H9 (cell line): ENCODE measurements around the gene TRPM2. TPM values are rescaled to one million over a fixed set of nuclear protein-coding genes. Genes with fewer than 3 reads are reported as not detected.

Experiments
- DNase-seq: peaks from one replicate; pipeline ENCODE4 v3.0.0-alpha.2; 2017
- H2AFZ ChIP-seq: one replicate; pipeline ENCODE4 v1.6.1; 2013; ENCODE audit warnings: mild to moderate bottlenecking, low read length, control low read depth, moderate library complexity
- H2AK5ac ChIP-seq: 2 replicates; pipeline ENCODE4 v1.6.1; 2013; ENCODE audit warnings: low read length, control low read depth, mixed read lengths; ENCODE audit not compliant: insufficient read length
- H2BK120ac ChIP-seq: one replicate; pipeline ENCODE4 v1.6.1; 2013; ENCODE audit warnings: low read depth, mild to moderate bottlenecking, low read length, control low read depth, inconsistent platforms; ENCODE audit not compliant: poor library complexity, severe bottlenecking
- H2BK12ac ChIP-seq: 2 replicates; pipeline ENCODE4 v1.6.1; 2013; ENCODE audit warnings: low read length, control low read depth, mixed read lengths, low read depth; ENCODE audit not compliant: insufficient read length
- H2BK15ac ChIP-seq: 2 replicates; pipeline ENCODE4 v1.6.1; 2013; ENCODE audit warnings: low read depth, low read length, control low read depth
- H2BK20ac ChIP-seq: one replicate; pipeline ENCODE4 v1.6.1; 2013; ENCODE audit warnings: low read depth, mild to moderate bottlenecking, low read length, control low read depth, inconsistent platforms; ENCODE audit not compliant: poor library complexity, severe bottlenecking
- H2BK5ac ChIP-seq: 2 replicates; pipeline ENCODE4 v1.6.1; 2013; ENCODE audit warnings: low read length, control low read depth, mixed read lengths; ENCODE audit not compliant: insufficient read length
- H3K14ac ChIP-seq: 2 replicates; pipeline ENCODE4 v1.6.1; 2013; ENCODE audit warnings: low read length, control low read depth; ENCODE audit not compliant: insufficient read depth
- H3K18ac ChIP-seq: 2 replicates; pipeline ENCODE4 v1.6.1; 2013; ENCODE audit warnings: low read depth, mild to moderate bottlenecking, mixed read lengths, low read length, control low read depth; ENCODE audit not compliant: insufficient read length
- H3K23ac ChIP-seq: 2 replicates; pipeline ENCODE4 v1.6.1; 2013; ENCODE audit warnings: low read length, control low read depth, mixed read lengths, low read depth; ENCODE audit not compliant: insufficient read length
- H3K23me2 ChIP-seq: 2 replicates; pipeline ENCODE4 v1.6.1; 2013; ENCODE audit warnings: low read depth, mild to moderate bottlenecking, mixed read lengths, low read length, control low read depth; ENCODE audit not compliant: insufficient read length, poor library complexity, severe bottlenecking
- H3K27ac ChIP-seq: 2 replicates; pipeline ENCODE4 v1.5.1; 2013; ENCODE audit warnings: low read length, control low read depth, mixed read lengths, low read depth; ENCODE audit not compliant: insufficient read length
- H3K27me3 ChIP-seq: 2 replicates; pipeline ENCODE4 v1.6.1; 2013; ENCODE audit warnings: low read length, control low read depth, inconsistent platforms; ENCODE audit not compliant: insufficient read depth
- H3K4ac ChIP-seq: 2 replicates; pipeline ENCODE4 v1.6.1; 2013; ENCODE audit warnings: low read depth, mild to moderate bottlenecking, control low read depth, inconsistent platforms, low read length, moderate library complexity
- H3K4me1 ChIP-seq: 2 replicates; pipeline ENCODE4 v1.6.1; 2013; ENCODE audit warnings: low read length, control low read depth, inconsistent platforms; ENCODE audit not compliant: insufficient read depth
- H3K4me2 ChIP-seq: 2 replicates; pipeline ENCODE4 v1.6.1; 2013; ENCODE audit warnings: low read length, control low read depth, mixed read lengths; ENCODE audit not compliant: insufficient read length, insufficient read depth
- H3K56ac ChIP-seq: 2 replicates; pipeline ENCODE4 v1.6.1; 2013; ENCODE audit warnings: low read depth, mild to moderate bottlenecking, mixed read lengths, low read length, control low read depth; ENCODE audit not compliant: insufficient read length
- H3K79me1 ChIP-seq: 2 replicates; pipeline ENCODE4 v1.6.1; 2013; ENCODE audit warnings: low read depth, mild to moderate bottlenecking, moderate library complexity, low read length, control low read depth, inconsistent platforms; ENCODE audit not compliant: insufficient read depth, poor library complexity, severe bottlenecking
- H3K79me2 ChIP-seq: 2 replicates; pipeline ENCODE4 v1.6.1; 2013; ENCODE audit warnings: low read length, control low read depth, inconsistent platforms; ENCODE audit not compliant: insufficient read depth
- H3K9ac ChIP-seq: 2 replicates; pipeline ENCODE4 v1.6.1; 2013; ENCODE audit warnings: low read length, control low read depth, mixed read lengths; ENCODE audit not compliant: insufficient read length; ENCODE audit errors: extremely low read depth
- H3K9me3 ChIP-seq: one replicate; pipeline ENCODE4 v1.6.1; 2013; ENCODE audit warnings: low read depth, low read length, inconsistent platforms; ENCODE audit not compliant: control insufficient read depth
- H3T11ph ChIP-seq: one replicate; pipeline ENCODE4 v1.6.1; 2013; ENCODE audit warnings: mild to moderate bottlenecking, low read length, control low read depth, inconsistent platforms
- H4K20me1 ChIP-seq: one replicate; pipeline ENCODE4 v1.6.1; 2013; ENCODE audit not compliant: control insufficient read depth, insufficient read length, insufficient read depth
- H4K5ac ChIP-seq: 2 replicates; pipeline ENCODE4 v1.6.1; 2013; ENCODE audit warnings: low read depth, mild to moderate bottlenecking, mixed read lengths, low read length, control low read depth; ENCODE audit not compliant: insufficient read length
- H4K8ac ChIP-seq: replicated peaks from 2 replicates; pipeline ENCODE4 v1.6.1; 2013; ENCODE audit warnings: low read length, control low read depth, mixed read lengths, low read depth; ENCODE audit not compliant: insufficient read length
- H4K91ac ChIP-seq: 2 replicates; pipeline ENCODE4 v1.6.1; 2013; ENCODE audit warnings: low read depth, mild to moderate bottlenecking, moderate library complexity, mixed read lengths, low read length, control low read depth; ENCODE audit not compliant: insufficient read length
- H3K27ac Mint-ChIP-seq, 3 experiments: 2 replicates in 2 of 3; 3 replicates in 1 of 3; pipeline ENCODE4 v1.8.0; 2020 to 2021; ENCODE audit warnings: mixed read lengths in 3 of 3, mild to moderate bottlenecking in 1 of 3, moderate library complexity in 1 of 3
- H3K27me3 Mint-ChIP-seq: 2 replicates; pipeline ENCODE4 v1.8.0; 2021; ENCODE audit warnings: low read depth, mild to moderate bottlenecking, moderate library complexity, mixed read lengths
- H3K36me3 Mint-ChIP-seq, 3 experiments: 2 replicates in 2 of 3; 3 replicates in 1 of 3; pipeline ENCODE4 v1.8.0; 2020 to 2021; ENCODE audit warnings: low read depth in 3 of 3, mixed read lengths in 3 of 3; ENCODE audit not compliant: insufficient read depth in 1 of 3
- H3K4me1 Mint-ChIP-seq, 2 experiments: 2 replicates each; pipeline ENCODE4 v1.8.0; 2020; ENCODE audit warnings: mixed read lengths in 2 of 2
- H3K4me3 Mint-ChIP-seq, 2 experiments: 2 replicates in 1 of 2; 3 replicates in 1 of 2; pipeline ENCODE4 v1.8.0; 2020 to 2021; ENCODE audit warnings: mild to moderate bottlenecking in 2 of 2, mixed read lengths in 2 of 2, moderate library complexity in 1 of 2
- H3K9me3 Mint-ChIP-seq, 2 experiments: 2 replicates in 1 of 2; 3 replicates in 1 of 2; pipeline ENCODE4 v1.8.0; 2020; ENCODE audit warnings: mild to moderate bottlenecking in 2 of 2, mixed read lengths in 2 of 2, moderate library complexity in 1 of 2
- CTCF ChIP-seq: fragments of 200-600 bp; sonication (generic); conservative IDR thresholded peaks from 3 replicates; pipeline ENCODE4 v1.8.0; 2021; ENCODE audit warnings: antibody characterized with exemption, mild to moderate bottlenecking
- WGBS: extraction: QIAGEN DNeasy Blood & Tissue Kit; methylation state at CpG from one replicate; pipeline ENCODE4 v1.1.7; 2013; ENCODE audit warnings: missing lambda C conversion rate, low lambda C conversion rate, mixed read lengths; ENCODE audit not compliant: insufficient read length; ENCODE audit errors: extremely low coverage; 5-methylcytosine and 5-hydroxymethylcytosine counted together
- total RNA-seq: library from RNA; stranded (reverse); gene quantifications from 2 replicates; pipeline ENCODE4 v1.2.1, GENCODE V29; 2021

Gene TRPM2
- total RNA-seq, 1 experiment from 2014 or later: 0.68 TPM

GRCh38 chr21:44333509-44334328, 19.7 kb upstream of the TRPM2 start:
- Histone ChIP-seq H4K91ac (no peak overlapping the region), H2BK120ac (no peak overlapping the region), H3K9me3 (no peaks in the 10 kb centered on the region), H4K5ac (no peak overlapping the region), H3K79me2 (no peaks in the 10 kb centered on the region), H3K27me3 (no peaks in the 10 kb centered on the region), H3K79me1 (no peaks in the 10 kb centered on the region), H3K23ac (no peak overlapping the region), H2BK20ac (no peak overlapping the region), H4K8ac (no peak overlapping the region), H3K4me1 (no peaks in the 10 kb centered on the region), H3K4me2 (no peak overlapping the region), H3T11ph (no peak overlapping the region), H3K27ac (no peak overlapping the region), H2BK15ac (no peak overlapping the region), H3K14ac (no peak overlapping the region), H3K18ac (no peak overlapping the region), H3K56ac (no peak overlapping the region), H2BK5ac (no peak overlapping the region), H3K23me2 (no peaks in the 10 kb centered on the region), H2BK12ac (no peak overlapping the region), H4K20me1 (no peaks in the 10 kb centered on the region), H2AFZ (no peak overlapping the region), H3K4ac (no peak overlapping the region), H3K9ac (no peak overlapping the region), H2AK5ac (no peak overlapping the region)
- no peaks in the 10 kb centered on the region for H3K27me3 Mint-ChIP-seq
- H3K4me1 Mint-ChIP-seq: peaks cover 7 to 12% of the 10 kb centered on the region in 2 experiments
- H3K9me3 Mint-ChIP-seq: no peaks in the 10 kb centered on the region
- H3K27ac Mint-ChIP-seq: no peak overlapping the region
- TF ChIP-seq CTCF: no peak
- WGBS: no CpG with 5 or more reads among the region's 45 CpGs
- DNase-seq: no peak
- no peak overlapping the region for H3K4me3 Mint-ChIP-seq
- peaks cover 0 to 8% (median 0%) of the 10 kb centered on the region in 3 experiments; a peak in 2 of 7 replicates for H3K36me3 Mint-ChIP-seq
